Fibroblast of skin of right biceps (primary cell): ENCODE measurements around the gene FOXB2.
A peak's percentile ranks its signal among the peaks of the same experiment; 100 is the strongest.
"Not testable (repeated sequence)": the region's sequence is repeated elsewhere in the genome, so short reads cannot be mapped to it uniquely, and the experiment has no call there.

ENCODE experiments used
- DNase-seq: peaks from one replicate; pipeline ENCODE4 v3.0.0-alpha.2; 2013

Gene FOXB2

DNA sequence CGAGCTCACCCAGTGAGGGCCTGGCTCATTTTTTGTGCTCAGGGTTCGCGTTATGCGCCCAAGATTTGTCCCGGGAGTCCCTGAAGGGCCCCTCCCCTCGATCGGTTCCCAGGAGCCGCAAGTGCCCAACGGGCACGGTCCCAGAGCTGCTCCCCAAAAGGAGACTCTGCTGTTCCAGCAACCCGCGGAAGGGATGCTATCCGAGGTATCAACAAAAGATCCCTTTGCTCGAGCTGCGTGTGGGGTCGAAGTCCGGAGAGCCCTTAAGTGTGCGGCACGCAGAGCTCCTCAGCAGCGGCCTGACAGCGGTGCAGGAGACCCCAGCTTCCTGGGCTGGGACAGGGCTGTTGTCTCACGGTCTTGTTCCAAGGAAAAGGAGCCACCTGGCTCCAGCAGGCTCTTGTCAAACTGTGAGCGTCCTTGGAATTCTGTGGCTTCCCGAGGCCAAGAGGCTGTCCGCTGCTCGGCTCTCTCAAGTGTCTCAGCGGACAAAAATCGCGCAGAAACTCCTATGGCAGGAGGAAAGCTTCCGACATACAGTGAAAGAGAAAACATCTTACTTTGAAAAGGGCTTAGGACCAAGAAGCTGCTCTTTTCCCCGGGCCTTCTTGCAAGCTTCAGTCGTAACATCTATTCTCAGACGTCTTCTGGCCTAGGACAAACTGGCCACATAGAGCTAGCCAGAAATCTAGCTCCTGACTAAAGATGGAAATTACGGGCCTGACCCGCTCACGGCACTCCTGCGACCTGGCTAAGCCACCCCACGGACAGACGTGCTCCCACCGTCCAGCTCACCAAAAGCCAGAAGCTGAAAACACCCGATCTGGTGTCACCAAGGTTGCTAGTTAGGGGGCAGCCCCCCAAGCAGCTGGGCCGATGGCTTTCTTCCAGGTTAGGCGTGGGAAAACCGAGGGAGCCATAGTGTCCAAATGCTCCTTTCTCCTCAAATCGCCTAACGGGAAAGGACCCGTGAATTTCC, 2.6 kb upstream of the FOXB2 start:
- no peak for DNase-seq

DNA sequence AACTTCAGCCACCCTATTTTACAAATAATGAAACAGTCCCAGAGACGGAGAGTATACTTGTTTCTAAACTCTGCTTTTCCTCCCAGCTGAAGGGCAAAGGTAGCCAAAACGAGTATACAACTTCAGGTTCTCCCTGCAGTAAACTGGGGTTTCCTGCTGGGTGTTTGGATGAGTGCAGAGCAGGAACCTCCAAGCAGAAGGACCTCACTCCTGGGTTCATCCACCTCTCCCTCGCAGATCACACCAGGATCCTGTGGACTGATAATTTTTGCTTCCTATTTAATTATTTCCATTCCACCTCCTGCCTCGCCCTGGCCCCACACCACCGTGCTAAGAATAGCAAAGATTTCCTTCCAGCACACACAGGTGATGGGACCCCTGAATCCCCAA, 2.0 kb upstream of the FOXB2 start:
- no peak for DNase-seq

DNA sequence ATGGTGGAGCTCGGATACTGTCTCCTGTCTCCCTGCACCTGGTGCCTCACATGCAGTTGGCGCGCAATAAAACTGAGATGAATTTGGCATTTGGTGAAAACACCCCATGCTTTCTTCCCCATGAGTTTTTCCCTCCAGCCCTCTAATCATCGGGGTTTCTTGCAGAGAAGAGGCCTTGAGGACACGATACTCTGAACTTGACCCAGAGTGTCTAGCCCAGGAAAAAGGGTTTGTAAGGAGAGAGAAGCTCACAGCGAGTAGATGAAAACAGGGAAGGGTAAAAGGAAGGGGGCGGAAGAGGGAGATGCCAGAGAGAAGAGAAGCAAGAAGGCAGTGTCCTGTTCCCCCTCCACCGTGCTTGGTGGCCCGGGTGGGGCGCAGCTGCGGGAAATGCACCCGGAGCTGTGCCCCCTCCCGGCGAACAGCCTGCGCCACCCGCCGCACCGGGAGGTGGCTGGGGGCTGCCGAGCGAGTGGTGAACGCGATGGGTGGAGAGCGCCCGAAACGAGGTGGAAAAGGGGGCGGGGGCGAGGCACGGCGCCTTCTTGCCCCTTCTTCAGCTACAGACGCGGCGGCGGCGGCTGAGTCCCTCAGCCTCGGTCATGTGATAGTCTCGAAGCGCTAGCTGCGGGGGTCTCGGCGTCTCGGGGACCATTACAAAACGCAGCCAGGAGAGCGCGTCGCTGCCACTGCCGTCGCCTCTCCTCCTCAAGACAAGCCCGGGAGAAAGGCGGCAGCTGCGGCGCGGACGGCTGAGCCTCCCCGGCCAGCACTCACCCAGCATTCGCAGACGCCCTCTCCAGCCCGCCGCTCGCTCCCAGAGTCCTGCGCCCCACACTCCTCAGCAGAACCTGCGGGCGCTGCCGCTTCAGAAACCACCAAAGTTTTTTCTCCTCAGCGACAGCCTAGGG, 1.1 kb upstream of the FOXB2 start:
- no peak for DNase-seq

DNA sequence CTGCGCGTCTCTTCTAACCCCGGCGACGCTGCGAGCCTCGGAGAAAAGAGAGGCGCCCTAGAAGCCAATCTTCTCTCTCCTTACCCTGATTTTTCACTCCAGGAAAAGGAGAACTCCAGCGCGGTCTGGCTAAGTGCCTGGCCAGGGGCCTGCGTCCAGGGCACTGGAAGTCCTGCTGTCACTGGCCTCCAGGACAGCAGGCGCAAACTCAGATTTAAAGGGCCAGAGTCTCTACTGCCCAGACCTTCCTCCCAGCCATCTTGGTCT, 553 bp upstream of the FOXB2 start:
- DNase-seq: no peak

DNA sequence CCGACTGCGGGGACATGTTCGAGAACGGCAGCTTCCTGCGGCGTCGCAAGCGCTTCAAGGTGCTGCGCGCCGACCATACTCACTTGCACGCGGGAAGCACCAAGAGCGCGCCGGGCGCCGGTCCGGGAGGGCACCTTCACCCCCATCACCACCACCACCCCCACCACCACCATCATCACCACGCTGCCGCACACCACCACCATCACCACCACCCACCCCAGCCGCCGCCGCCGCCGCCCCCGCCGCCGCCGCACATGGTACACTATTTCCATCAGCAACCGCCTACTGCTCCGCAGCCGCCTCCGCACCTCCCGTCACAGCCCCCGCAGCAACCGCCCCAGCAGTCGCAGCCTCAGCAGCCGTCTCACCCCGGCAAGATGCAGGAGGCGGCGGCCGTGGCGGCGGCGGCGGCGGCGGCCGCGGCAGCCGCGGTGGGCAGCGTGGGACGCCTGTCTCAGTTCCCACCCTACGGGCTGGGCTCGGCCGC, 514 bp downstream of the FOXB2 start:
- no peak for DNase-seq

DNA sequence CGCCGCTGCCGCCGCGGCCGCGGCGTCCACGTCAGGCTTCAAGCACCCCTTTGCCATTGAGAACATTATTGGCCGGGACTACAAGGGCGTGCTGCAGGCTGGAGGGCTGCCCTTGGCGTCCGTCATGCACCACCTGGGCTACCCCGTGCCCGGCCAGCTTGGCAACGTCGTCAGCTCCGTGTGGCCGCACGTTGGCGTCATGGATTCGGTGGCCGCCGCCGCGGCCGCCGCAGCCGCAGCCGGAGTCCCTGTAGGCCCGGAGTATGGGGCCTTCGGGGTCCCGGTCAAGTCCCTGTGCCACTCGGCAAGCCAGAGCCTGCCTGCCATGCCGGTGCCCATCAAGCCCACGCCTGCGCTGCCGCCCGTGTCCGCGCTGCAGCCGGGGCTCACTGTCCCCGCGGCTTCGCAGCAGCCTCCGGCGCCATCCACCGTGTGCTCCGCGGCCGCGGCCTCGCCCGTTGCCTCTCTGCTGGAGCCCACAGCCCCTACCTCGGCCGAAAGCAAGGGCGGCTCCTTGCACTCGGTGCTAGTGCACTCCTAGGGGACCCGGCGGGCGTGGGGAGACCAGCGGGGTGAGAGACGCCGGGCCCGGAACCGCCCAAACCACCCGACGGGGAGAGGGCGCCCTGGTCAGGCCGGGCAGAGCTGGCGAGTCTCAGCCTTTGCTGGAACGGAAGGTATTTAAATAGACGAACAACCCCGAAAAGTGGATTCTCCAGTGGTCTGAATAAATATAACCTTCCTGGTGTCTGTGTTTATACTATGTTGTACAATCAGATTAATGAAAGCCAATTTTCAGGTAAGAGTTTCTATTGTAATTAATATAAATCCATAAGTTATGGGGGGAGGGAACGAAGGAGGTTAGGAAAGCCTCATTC, 1.2 kb downstream of the FOXB2 start:
- no peak for DNase-seq

DNA sequence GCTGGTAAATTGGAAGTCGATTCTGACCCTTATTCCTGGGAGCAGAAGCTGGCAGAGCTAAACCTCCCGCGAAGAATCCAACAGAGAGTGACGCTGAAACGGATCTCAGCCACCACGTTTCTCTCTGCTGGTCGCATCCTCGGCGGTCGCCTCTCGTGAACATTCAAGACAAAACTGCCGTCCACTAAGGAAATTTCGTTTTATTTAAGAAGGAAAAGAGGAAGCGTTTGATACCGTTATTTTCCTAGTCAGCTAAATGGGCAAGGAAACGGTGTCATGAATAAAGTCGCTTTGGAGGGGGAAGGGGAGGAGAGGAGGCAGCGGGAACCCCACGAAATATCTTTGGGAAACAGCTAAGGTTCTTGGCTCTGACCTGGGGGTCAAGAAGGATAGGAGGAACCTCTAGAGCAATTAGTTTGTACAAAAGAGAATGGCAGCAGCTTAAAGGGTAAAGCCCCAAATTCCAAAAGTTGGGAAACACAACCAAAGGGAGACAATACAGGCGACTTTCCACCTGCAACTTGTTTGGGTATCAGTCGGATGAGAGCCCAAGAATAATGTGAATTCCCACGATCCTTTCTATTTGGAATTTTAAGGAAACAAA, 1.9 kb downstream of the FOXB2 start:
- no peak for DNase-seq

DNA sequence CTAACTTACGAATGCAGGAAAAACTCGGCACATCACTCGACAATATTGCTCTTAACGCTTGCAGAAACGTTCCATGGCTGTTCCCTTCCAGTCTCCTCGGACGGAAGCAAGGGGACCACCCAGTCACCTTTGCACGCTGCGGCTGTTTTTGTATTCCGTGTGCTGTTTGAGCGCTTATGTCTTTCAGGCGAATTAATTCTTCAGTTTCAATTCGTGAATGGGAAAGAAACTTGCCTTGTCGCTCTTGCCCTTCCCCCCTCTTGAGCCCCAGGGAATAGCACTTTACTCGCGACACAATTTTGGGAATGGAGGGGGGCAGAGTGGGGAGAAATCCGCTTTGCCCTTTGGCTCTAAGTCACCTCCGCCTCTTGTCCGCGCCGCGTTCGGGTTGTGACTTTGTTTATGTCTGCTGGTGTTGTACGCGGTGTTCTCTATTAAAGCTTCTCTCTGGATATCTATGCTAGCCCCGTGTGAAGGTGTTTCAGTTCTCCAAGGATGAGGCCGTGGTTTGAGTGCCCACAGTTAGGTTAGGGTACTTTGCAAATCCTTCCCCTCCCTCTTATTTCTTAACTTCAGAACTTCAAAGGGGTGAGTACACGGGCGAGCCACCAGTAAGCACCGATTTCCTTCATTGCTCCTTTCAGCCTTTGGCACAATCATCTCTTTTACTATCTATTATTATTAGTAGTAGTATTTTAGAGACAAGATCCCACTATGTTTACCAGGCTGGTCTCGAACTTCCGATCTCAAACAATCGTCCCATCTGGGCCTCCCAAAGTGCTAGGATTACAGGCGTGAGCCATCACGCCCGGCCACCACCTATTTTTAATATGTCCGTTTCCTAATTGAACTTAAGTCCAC, 2.7 kb downstream of the FOXB2 start:
- no peak for DNase-seq

DNA sequence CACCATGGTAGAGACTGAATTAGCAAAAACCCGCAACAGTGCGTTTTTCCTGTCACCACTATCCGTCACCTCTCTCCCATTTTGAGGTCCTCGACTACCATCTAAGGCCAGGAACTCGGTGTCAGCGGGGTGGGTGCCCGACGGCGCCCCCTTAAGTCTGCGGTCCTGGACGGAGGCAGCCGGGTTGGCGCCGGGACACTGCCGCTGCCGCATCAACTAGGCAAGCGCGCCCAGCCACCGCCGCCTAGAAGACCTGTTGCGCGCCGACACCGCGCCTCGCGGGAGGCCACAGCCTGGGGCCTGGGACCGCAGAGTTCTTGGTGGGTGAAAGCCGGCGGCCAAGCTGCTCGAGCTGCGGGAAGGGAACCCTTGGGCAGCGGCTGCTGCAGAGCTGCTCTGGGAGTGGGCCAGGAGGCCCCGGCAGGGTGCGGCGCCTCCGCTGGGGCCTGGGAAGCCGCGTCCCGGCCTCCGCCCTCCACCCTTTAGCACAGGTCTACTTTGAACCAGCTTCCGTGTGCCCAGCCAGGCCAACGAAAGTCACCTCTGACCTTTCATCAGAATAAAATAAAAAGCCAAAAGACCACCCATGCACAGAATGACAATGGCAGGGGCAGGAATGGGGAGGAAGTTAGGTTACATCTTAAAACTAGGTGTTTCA, 3.5 kb downstream of the FOXB2 start:
- no peak for DNase-seq

DNA sequence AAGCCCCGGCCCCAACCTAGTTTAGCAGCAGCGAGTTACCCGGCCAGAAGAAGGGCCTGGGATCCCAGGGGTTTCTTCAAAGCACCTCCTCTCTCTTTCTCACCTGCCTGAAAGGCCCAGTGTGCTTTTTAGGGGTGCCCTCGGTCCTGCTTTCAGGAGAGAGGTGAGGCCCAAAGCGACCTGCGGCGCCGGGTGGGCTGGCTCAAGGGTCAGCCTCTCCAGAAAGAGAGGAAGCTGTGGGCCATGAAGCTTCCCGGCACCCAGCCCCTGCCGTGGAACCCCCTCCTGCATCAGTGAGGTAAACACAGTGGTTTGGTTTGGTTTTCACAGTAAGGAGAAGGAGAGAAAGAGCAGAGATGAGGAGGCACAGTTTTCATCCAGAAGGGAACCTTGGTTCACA, 4.3 kb downstream of the FOXB2 start:
- no peak for DNase-seq

DNA sequence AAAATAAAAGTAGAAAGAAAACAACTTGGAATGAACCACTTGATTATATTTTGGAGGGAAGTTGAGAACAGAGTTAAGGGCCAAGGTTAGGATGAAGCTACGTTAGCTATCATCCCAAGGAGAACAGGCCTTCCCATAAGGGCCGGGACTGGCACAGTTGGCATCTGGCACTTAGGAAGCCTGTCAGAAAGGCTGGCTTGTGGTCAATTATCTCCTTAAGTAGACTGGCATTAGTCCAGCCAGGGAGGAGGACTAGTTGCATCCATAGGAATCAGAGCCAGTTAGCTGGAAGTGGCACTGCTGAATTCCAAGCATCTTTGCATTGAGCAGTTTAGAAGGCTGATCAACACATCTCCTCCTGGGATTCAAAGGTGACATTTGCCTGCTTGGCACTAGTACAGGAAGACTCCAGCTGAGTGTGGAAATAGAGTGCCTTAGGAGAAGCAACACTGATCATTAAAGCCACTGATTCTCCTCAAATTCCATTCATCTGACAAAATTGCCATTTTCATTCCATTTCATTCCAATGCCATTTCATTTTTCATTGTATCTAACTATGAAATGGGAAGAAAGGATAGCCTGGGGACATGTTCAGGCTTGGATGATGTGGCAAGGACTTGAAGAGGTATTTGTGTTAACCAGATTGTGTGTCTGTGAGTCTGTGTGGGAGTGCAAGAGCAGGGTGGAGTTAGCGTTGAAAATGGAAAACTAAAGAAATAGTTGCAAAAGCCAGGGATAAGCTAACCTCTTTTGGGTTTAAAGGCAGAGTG, 5.5 kb downstream of the FOXB2 start:
- no peak for DNase-seq

DNA sequence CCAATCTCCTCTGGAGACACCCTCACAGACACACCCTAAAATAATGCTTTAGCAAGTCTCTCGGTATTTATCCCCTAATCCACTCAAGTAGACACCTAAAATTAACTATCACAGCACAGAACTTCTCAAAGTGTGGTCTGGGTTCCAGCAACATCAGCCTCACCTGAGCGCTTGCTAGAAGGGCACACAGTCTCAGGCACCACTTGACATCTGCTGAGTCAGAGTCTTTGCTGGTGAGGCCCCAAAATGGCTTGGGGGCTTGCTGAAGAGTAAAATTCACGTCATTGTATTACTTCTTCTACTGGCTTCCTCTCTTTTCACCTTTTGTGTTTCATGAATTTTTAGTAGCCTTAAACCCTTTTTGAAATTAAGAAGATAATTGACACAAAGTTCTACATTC, 9.0 kb downstream of the FOXB2 start:
- no peak for DNase-seq

DNA sequence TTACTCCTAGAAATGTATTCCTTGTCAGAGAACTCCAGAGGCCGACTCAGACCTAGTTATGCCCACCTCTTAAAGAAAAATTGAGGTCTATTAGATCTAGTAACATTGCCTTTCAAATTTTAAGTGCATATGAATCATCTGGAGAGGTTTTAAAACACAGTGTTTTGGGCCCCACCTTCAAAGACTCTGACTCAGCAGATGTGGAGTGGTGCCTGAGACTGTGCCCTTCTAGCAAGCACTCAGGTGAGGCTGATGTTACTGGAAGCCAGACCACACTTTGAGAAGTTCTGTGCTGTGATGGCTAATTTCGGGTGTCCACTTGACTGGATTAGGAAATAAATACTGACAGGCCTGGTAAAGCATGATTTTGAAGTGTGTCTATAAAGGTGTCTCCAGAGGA, 10.6 kb downstream of the FOXB2 start:
- DNase-seq: no peak

DNA sequence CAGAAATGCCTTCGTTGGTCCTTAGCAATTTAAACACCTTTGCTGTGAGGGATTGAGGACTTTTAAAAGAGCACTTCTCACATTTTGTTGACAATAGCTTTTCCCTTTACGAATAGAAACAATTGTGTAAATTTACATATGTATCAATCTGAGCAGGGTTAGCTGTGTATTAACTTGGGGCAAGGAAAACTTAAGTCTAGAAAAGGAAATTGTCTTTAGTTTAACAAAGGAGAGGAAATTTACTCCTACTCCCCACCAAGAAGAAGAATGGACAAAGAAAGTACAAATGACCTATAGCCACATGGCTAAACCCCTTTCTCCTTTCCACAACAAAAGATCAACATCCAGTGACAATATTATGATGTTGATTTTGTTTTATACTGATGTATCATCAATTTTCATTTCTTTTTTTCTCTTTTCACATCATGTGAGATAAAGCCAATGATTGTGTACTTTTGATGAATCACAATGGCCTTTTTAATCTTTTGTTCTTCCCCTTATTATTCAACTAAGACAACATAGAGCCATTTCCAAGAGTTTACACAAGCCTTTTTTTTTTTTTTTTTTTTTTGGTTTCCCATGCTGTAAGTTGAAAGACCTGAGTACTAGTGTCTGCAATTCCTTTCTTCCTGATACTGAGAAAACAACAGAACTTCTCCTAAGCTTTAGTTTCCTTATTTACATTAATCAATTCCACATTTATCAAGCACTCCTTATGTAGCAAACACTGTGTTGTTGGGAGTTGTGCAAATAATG, 19.0 kb downstream of the FOXB2 start:
- no peak for DNase-seq

DNA sequence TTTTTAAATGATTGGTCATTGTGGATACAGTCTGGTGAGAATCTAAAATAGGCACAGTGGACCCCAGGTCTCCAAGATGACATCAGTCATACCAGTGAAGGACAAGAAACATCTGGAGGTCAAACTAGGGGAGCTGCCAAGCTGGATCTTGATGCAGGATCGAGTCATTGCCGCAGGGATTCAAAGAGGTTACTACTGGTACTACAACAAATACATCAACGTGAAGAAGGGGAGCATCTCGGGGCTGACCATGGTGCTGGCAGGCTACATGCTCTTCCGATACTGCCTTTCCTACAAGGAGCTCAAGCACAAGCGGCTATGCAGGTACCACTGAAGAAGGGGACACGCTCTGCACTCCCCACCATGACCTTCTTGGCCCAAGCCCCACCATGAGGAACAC, 20.9 kb downstream of the FOXB2 start:
- no peak for DNase-seq

DNA sequence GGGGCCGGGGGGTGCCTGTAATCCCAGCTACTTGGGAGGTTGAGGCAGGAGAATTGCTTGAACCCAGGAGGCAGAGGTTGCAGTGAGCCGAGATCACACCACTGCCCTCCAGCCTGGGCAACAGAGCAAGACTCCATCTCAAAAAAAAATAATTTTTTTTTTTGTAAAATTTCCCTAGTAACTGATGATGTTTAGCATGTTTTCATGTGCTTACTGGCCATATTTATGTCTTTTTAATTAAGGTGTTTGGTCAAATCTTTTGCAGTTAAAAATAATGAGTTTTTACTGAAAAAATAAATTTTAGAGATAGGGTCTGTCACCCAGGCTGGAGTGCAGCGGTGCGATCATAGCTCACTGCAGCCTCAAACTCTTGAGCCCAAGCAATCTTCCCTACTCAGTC, 24.3 kb downstream of the FOXB2 start:
- not testable (repeated sequence) for DNase-seq

DNA sequence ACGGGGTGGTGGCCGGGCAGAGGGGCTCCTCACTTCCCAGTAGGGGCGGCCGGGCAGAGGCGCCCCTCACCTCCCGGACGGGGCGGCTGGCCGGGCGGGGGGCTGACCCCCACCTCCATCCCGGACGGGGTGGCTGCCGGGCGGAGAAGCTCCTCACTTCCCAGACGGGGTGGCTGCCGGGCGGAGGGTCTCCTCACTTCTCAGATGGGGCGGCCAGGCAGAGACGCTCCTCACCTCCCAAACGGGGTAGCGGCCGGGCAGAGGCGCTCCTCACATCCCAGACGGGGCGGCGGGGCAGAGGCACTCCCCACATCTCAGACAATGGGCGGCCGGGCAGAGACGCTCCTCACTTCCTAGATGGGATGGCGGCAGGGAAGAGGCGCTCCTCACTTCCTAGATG, 41.2 kb downstream of the FOXB2 start:
- DNase-seq: not testable (repeated sequence)

DNA sequence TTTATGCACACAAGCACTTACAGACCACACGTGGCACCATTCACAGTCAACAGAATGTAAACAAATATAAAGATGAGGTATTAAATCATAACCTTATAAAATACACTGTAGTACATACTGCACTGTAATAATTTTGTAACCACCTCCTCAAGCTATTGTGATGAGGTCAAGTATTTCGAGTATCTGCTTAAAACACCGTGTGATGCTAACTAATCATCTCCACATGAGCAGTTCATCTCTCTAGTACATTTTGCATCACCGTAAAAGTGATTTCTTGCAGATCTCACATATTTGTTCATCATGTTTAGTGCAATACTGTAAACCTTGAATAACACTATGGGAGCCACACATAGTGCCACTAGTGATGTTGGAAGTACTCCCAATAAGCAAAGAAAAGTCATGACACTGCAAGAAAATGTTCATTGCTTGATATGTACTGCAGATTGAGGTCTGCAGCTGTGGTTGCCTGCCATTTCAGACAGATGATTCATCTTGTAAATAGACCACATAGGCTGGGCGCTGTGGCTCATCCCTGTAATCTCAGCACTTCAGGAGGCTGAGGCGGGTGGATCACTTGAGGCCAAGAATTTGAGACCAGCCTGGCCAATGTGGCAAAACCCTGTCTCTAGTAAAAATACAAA, 44.3 kb downstream of the FOXB2 start:
- peak; percentile 77 for DNase-seq

DNA sequence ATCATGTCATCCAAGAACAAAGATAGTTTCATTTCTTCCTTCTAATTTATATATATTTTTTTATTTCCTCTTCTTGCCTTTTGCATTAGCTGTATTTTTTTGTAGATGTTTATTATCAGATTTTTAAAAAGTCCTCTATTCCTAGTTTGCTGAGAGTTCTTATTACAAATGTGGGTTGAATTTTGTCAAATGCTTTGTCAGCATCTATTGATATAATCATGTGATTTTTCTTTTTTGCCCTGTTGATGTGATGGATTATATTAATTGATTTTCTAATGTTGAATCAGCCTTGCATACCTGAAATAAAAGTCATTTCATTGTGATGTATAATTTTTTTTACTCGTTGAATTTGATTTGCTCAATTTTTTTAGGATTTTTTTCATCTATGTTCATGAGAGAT, 46.9 kb downstream of the FOXB2 start:
- no peak for DNase-seq
